ENCODE measurements around the gene MAU2.

DNA sequence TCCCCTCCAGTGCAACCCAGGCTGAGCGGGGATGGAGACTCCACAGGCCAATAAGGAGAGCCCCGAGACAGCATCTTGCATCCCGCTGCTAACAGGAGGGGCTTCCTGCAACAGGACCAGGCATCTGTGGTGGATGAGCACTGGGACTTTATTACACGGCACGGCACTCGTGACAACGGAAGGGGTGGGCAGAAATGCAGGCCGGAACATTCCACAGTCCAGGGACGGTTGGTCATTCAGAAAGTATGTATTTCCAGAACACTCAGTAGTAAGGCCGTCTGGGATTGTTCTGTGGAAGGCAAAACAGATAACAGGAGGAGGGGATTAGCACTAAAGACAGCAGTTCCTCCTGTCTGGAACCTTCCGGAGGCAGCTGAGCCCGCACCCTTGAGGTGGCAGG is 44.2 kb upstream of the MAU2 start:
- TF ChIP-seq, protein P1, sequence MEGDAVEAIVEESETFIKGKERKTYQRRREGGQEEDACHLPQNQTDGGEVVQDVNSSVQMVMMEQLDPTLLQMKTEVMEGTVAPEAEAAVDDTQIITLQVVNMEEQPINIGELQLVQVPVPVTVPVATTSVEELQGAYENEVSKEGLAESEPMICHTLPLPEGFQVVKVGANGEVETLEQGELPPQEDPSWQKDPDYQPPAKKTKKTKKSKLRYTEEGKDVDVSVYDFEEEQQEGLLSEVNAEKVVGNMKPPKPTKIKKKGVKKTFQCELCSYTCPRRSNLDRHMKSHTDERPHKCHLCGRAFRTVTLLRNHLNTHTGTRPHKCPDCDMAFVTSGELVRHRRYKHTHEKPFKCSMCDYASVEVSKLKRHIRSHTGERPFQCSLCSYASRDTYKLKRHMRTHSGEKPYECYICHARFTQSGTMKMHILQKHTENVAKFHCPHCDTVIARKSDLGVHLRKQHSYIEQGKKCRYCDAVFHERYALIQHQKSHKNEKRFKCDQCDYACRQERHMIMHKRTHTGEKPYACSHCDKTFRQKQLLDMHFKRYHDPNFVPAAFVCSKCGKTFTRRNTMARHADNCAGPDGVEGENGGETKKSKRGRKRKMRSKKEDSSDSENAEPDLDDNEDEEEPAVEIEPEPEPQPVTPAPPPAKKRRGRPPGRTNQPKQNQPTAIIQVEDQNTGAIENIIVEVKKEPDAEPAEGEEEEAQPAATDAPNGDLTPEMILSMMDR (IDR thresholded peaks at IDR 0.05): no peak
- TF ChIP-seq EZH2 (IDR thresholded peaks at IDR 0.05) (no peak), EZH2phosphoT487 (IDR thresholded peaks at IDR 0.05) (no peak)

Data from neural progenitor cell (in vitro differentiated cells).